ENCODE results near the gene ANGPTL8.

DNA sequence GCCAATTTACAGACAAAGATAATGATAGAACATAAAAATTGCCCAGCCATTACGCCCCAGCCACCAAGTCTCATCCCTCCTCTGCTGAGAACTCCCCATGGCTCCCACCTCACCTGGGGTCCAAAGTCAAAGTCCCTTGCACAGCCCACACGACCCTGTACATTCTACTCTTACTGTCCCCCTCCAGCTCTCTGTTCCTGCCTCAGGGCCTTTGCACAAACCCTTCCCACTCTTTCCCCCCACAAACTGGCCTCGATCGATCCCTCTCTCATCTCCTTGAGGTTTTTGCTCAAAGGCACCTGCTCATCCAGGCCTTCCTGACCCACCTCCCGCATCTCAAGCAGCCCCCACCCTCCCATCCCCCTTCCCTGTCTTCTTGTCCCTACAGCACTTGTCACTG lies 21.6 kb downstream of the ANGPTL8 start:
- no peak for TF ChIP-seq FOXM1 (IDR thresholded peaks at IDR 0.05; ENCODE audit: borderline replicate concordance, low read depth)
- no peak for TF ChIP-seq RAD21 (IDR thresholded peaks at IDR 0.05; ENCODE audit: low read depth)
- TF ChIP-seq, protein P1, sequence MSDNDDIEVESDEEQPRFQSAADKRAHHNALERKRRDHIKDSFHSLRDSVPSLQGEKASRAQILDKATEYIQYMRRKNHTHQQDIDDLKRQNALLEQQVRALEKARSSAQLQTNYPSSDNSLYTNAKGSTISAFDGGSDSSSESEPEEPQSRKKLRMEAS (IDR thresholded peaks at IDR 0.05), result no peak
- TF ChIP-seq TAF1 (IDR thresholded peaks at IDR 0.05; ENCODE audit: low read depth), result no peak
- TF ChIP-seq NFIC (IDR thresholded peaks at IDR 0.05), result no peak
- TF ChIP-seq ZBTB7A (IDR thresholded peaks at IDR 0.05; ENCODE audit: low read depth), result no peak
- TF ChIP-seq YY1 (IDR thresholded peaks at IDR 0.05; ENCODE audit: low read depth), result no peak
- TF ChIP-seq, protein P2, sequence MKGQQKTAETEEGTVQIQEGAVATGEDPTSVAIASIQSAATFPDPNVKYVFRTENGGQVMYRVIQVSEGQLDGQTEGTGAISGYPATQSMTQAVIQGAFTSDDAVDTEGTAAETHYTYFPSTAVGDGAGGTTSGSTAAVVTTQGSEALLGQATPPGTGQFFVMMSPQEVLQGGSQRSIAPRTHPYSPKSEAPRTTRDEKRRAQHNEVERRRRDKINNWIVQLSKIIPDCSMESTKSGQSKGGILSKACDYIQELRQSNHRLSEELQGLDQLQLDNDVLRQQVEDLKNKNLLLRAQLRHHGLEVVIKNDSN (IDR thresholded peaks at IDR 0.05), result no peak
- no peak for TF ChIP-seq TCF12 (IDR thresholded peaks at IDR 0.05; ENCODE audit: low read depth)
- TF ChIP-seq EP300 (IDR thresholded peaks at IDR 0.05; ENCODE audit: borderline replicate concordance), result no peak
- TF ChIP-seq CEBPB (IDR thresholded peaks at IDR 0.05), result no peak
- TF ChIP-seq, protein P3, sequence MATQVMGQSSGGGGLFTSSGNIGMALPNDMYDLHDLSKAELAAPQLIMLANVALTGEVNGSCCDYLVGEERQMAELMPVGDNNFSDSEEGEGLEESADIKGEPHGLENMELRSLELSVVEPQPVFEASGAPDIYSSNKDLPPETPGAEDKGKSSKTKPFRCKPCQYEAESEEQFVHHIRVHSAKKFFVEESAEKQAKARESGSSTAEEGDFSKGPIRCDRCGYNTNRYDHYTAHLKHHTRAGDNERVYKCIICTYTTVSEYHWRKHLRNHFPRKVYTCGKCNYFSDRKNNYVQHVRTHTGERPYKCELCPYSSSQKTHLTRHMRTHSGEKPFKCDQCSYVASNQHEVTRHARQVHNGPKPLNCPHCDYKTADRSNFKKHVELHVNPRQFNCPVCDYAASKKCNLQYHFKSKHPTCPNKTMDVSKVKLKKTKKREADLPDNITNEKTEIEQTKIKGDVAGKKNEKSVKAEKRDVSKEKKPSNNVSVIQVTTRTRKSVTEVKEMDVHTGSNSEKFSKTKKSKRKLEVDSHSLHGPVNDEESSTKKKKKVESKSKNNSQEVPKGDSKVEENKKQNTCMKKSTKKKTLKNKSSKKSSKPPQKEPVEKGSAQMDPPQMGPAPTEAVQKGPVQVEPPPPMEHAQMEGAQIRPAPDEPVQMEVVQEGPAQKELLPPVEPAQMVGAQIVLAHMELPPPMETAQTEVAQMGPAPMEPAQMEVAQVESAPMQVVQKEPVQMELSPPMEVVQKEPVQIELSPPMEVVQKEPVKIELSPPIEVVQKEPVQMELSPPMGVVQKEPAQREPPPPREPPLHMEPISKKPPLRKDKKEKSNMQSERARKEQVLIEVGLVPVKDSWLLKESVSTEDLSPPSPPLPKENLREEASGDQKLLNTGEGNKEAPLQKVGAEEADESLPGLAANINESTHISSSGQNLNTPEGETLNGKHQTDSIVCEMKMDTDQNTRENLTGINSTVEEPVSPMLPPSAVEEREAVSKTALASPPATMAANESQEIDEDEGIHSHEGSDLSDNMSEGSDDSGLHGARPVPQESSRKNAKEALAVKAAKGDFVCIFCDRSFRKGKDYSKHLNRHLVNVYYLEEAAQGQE (IDR thresholded peaks at IDR 0.05; ENCODE audit: low read depth), result no peak
